ENCODE results near the gene SKIC8. TPM values are rescaled to one million over a fixed set of nuclear protein-coding genes. Genes with fewer than 3 reads are reported as not detected.
A peak's percentile ranks its signal among the peaks of the same experiment; 100 is the strongest.

Gene SKIC8
- polyA plus RNA-seq, 4 donors = 45.9 to 68.0 (median 58.6) TPM

DNA sequence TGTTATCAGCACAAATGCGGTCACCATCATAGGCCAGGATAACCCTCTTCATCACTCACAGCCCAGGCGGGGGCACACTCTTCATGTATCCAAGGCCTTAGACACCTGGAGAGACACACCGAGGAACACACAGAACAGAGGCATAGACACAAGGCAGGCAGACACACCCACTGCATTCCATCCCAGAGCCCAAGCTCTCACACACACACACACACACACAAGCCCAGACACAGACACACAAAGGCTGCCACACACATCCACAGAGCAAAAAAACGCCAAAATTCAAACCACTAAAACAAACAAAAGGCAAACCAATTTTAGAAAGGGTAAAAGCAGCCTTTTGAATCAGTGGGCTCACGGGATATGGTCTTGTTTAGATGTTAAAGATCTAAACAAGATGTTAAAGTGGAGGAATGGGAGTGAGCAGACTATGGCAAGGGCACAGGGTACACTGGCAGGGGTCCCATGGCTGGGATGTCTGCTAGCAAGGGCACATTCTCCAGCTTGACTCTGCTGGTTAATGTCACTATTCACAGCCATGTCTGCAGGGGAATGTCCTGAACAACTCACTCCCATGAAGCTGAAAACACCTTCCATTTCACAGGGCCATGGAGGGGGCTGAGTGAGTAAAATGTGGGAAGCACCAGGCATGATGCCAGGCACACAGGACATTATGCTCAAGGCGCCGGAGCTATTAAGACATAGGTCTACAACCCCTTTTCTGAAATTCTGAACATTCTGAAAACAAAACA, 25.9 kb upstream of the SKIC8 start:
- WGBS, 3 donors = 68 to 74% (median 70%) methylated on average over 7 of the region's 7 CpGs
- no peak for FAIRE-seq
- peak in 1 of 2 donors; percentile 45 for DNase-seq

DNA sequence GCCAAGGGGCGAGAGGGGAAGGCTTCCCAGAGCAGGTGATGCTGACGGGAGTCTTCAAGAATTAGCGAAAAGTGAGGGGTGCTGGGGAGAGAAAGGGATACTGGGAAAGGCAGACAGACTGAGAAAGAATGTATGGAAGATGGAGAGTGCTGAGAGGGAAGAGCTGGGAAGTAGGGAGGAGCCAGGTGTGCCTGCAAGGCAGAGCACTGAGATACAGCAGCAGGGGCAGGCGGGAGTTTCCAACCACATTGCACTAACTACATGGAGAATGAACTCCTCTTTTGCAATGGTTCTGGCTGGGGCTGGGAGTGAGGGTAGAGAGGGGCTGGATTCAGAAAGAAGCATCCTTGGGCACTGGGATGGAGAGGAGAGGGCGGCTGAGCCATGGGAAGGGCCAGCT, 24.7 kb upstream of the SKIC8 start:
- H3K9me3 ChIP-seq (ENCODE audit: control insufficient read depth in 2 of 2, insufficient read depth in 1 of 2, low read depth in 1 of 2, low read length in 1 of 2) = no peaks in the 10 kb centered on the region
- DNase-seq = no peak
- H3K4me3 ChIP-seq (ENCODE audit: low read depth in 1 of 3, low read length in 3 of 3) = no peak overlapping the region
- H3K4me1 ChIP-seq (ENCODE audit: control insufficient read depth in 3 of 3, insufficient read depth in 2 of 3, low read depth in 1 of 3, low read length in 2 of 3) = no peaks in the 10 kb centered on the region
- H3K27me3 ChIP-seq (ENCODE audit: control insufficient read depth in 3 of 3, insufficient read depth in 3 of 3, low read length in 3 of 3) = no peaks in the 10 kb centered on the region
- FAIRE-seq = no peak
- H3K36me3 ChIP-seq (ENCODE audit: control insufficient read depth in 3 of 3, insufficient read depth in 2 of 3, low read depth in 1 of 3, low read length in 3 of 3) = no peaks in the 10 kb centered on the region
- 92 to 98% (median 93%) methylated on average over 5 of the region's 5 CpGs for WGBS, 3 donors
- no peak overlapping the region for H3K27ac ChIP-seq (ENCODE audit: low read depth in 1 of 3, low read length in 2 of 3)

More for the DNA sequence above, 25.9 kb upstream of the SKIC8 start:
- H3K4me3 ChIP-seq (ENCODE audit: low read depth in 1 of 3, low read length in 3 of 3) = no peak overlapping the region
- H3K27me3 ChIP-seq (ENCODE audit: control insufficient read depth in 3 of 3, insufficient read depth in 3 of 3, low read length in 3 of 3) = no peaks in the 10 kb centered on the region
- no peaks in the 10 kb centered on the region for H3K36me3 ChIP-seq (ENCODE audit: control insufficient read depth in 3 of 3, insufficient read depth in 2 of 3, low read depth in 1 of 3, low read length in 3 of 3)
- H3K4me1 ChIP-seq (ENCODE audit: control insufficient read depth in 3 of 3, insufficient read depth in 2 of 3, low read depth in 1 of 3, low read length in 2 of 3) = no peaks in the 10 kb centered on the region
- H3K27ac ChIP-seq (ENCODE audit: low read depth in 1 of 3, low read length in 2 of 3) = no peak overlapping the region
- H3K9me3 ChIP-seq (ENCODE audit: control insufficient read depth in 2 of 2, insufficient read depth in 1 of 2, low read depth in 1 of 2, low read length in 1 of 2) = no peaks in the 10 kb centered on the region

DNA sequence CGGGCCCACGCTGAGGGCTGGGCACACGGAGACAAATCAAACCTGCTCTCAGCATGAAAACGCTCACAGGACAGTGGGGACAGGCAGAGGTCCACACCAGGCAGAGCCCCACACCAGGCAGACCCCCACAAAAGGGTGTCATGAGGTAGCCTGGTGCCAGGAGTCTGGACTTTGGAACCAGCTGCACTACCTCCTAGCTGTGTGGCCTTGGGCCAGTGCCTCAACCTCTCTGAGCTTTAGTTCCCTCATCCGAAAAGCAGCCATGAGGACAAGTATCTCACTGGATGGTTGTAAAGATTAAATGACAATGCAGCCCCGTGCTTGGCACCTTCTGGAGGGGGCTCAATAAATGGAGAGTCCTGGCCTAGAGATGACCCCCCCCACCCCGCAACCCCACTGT, 24.3 kb upstream of the SKIC8 start:
- 74 to 83% (median 81%) methylated on average over 7 of the region's 7 CpGs for WGBS, 3 donors
- Histone ChIP-seq H3K27ac (ENCODE audit: low read depth in 1 of 3, low read length in 2 of 3) (no peak overlapping the region), H3K36me3 (ENCODE audit: control insufficient read depth in 3 of 3, insufficient read depth in 2 of 3, low read depth in 1 of 3, low read length in 3 of 3) (no peaks in the 10 kb centered on the region), H3K4me3 (ENCODE audit: low read depth in 1 of 3, low read length in 3 of 3) (no peak overlapping the region), H3K4me1 (ENCODE audit: control insufficient read depth in 3 of 3, insufficient read depth in 2 of 3, low read depth in 1 of 3, low read length in 2 of 3) (no peaks in the 10 kb centered on the region), H3K27me3 (ENCODE audit: control insufficient read depth in 3 of 3, insufficient read depth in 3 of 3, low read length in 3 of 3) (no peaks in the 10 kb centered on the region), H3K9me3 (ENCODE audit: control insufficient read depth in 2 of 2, insufficient read depth in 1 of 2, low read depth in 1 of 2, low read length in 1 of 2) (no peaks in the 10 kb centered on the region)
- DNase-seq (no peak), FAIRE-seq (no peak)

DNA sequence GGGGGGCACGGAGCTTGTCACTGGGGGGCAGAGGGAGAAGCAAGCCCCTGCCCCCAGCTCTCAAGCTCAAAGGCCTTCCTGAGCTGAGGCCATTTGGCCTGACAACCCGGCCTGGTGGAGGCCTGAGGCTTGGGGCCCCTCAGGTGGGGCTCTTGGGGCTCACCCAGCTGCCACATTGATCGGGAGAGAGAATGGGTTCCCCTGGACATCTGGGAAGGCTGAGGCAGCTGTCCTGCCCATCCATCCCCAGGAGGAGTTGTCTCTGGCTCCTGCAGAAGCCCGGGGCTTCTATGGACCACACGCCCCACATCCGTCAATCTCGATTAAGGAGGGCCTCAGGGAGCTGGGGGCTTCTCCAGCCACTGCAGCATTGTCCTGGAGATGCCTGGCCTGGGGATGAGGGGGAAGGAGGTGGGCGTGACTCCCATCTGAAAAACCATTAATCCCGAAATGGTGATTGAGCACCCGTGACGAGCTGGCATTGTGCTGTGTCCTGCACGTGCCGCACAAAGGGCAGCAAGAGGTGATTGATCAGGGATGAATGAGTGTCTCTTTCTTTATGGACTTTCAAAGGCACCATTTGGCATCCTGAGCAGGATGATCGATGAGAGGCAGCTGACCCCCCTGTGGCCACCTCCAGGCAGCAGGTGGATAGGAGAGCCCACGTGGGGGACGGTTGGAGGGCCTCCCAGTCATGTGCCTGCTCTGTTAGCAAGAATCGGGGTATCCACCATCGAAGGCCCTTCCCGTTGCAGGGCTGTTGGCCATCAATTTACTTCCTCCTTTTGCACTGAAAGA, 23.5 kb upstream of the SKIC8 start:
- H3K36me3 ChIP-seq (ENCODE audit: control insufficient read depth in 3 of 3, insufficient read depth in 2 of 3, low read depth in 1 of 3, low read length in 3 of 3) = no peaks in the 10 kb centered on the region
- no peak for DNase-seq
- FAIRE-seq = no peak
- no peak overlapping the region for H3K27ac ChIP-seq (ENCODE audit: low read depth in 1 of 3, low read length in 2 of 3)
- no peaks in the 10 kb centered on the region for H3K9me3 ChIP-seq (ENCODE audit: control insufficient read depth in 2 of 2, insufficient read depth in 1 of 2, low read depth in 1 of 2, low read length in 1 of 2)
- H3K4me3 ChIP-seq (ENCODE audit: low read depth in 1 of 3, low read length in 3 of 3) = no peak overlapping the region
- H3K4me1 ChIP-seq (ENCODE audit: control insufficient read depth in 3 of 3, insufficient read depth in 2 of 3, low read depth in 1 of 3, low read length in 2 of 3) = no peaks in the 10 kb centered on the region
- WGBS, 3 donors = 80 to 90% (median 87%) methylated on average over 19 of the region's 19 CpGs
- H3K27me3 ChIP-seq (ENCODE audit: control insufficient read depth in 3 of 3, insufficient read depth in 3 of 3, low read length in 3 of 3) = no peaks in the 10 kb centered on the region

DNA sequence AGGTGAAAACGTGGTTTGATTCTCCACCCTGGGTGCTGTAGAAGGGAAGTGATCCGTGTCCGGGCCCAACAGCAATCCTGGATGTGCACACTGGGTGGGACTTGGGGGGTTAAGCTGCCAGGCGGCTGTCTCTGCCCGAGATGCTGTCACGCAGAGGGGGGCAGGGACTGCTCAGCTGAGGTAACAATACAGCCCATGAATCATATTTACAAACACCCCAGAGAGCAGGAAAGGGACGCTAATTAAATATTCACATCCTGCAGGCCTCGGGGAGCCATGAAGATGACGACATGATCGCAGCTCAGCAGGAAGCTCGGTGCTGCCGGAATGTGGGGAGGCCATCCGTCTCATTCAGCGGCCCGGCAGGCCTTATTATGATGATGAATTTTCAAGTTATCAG, 22.8 kb upstream of the SKIC8 start:
- Histone ChIP-seq H3K27me3 (ENCODE audit: control insufficient read depth in 3 of 3, insufficient read depth in 3 of 3, low read length in 3 of 3) (no peaks in the 10 kb centered on the region), H3K4me1 (ENCODE audit: control insufficient read depth in 3 of 3, insufficient read depth in 2 of 3, low read depth in 1 of 3, low read length in 2 of 3) (peaks cover 0 to 2% (median 0%) of the 10 kb centered on the region in 3 donors), H3K36me3 (ENCODE audit: control insufficient read depth in 3 of 3, insufficient read depth in 2 of 3, low read depth in 1 of 3, low read length in 3 of 3) (no peaks in the 10 kb centered on the region), H3K9me3 (ENCODE audit: control insufficient read depth in 2 of 2, insufficient read depth in 1 of 2, low read depth in 1 of 2, low read length in 1 of 2) (no peaks in the 10 kb centered on the region), H3K27ac (ENCODE audit: low read depth in 1 of 3, low read length in 2 of 3) (peak overlapping the region in 1 of 3 donors; percentile 12), H3K4me3 (ENCODE audit: low read depth in 1 of 3, low read length in 3 of 3) (no peak overlapping the region)
- FAIRE-seq (no peak), DNase-seq (peak in 1 of 2 donors; percentile 13)
- 65 to 80% (median 76%) methylated on average over 15 of the region's 15 CpGs for WGBS, 3 donors

DNA sequence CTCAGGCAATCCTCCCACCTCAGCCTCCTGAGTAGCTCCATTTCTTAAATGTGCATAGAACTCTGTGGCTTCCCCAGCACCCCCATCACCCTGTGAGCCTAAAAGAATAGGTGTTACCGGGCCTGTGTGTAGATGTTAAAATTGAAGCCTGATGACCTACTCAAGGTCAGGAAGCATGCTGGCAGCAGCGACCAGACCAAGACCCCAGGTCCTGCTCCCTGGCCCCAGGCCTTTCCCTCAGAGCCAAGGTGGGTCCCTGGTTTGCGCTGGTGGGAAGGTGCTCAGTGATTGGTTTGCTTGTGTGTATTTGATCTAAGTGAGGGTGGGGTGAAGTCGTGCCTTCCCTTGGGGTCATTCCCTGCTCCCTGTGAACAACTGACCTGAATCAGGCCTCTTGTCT, 22.4 kb upstream of the SKIC8 start:
- WGBS, 3 donors = 76 to 84% (median 78%) methylated on average over 4 of the region's 4 CpGs
- Histone ChIP-seq H3K27ac (ENCODE audit: low read depth in 1 of 3, low read length in 2 of 3) (peak overlapping the region in 1 of 3 donors; percentile 12), H3K36me3 (ENCODE audit: control insufficient read depth in 3 of 3, insufficient read depth in 2 of 3, low read depth in 1 of 3, low read length in 3 of 3) (no peaks in the 10 kb centered on the region), H3K4me3 (ENCODE audit: low read depth in 1 of 3, low read length in 3 of 3) (no peak overlapping the region), H3K9me3 (ENCODE audit: control insufficient read depth in 2 of 2, insufficient read depth in 1 of 2, low read depth in 1 of 2, low read length in 1 of 2) (no peaks in the 10 kb centered on the region), H3K4me1 (ENCODE audit: control insufficient read depth in 3 of 3, insufficient read depth in 2 of 3, low read depth in 1 of 3, low read length in 2 of 3) (peaks cover 0 to 6% (median 0%) of the 10 kb centered on the region in 3 donors), H3K27me3 (ENCODE audit: control insufficient read depth in 3 of 3, insufficient read depth in 3 of 3, low read length in 3 of 3) (no peaks in the 10 kb centered on the region)
- no peak for FAIRE-seq
- no peak for DNase-seq

DNA sequence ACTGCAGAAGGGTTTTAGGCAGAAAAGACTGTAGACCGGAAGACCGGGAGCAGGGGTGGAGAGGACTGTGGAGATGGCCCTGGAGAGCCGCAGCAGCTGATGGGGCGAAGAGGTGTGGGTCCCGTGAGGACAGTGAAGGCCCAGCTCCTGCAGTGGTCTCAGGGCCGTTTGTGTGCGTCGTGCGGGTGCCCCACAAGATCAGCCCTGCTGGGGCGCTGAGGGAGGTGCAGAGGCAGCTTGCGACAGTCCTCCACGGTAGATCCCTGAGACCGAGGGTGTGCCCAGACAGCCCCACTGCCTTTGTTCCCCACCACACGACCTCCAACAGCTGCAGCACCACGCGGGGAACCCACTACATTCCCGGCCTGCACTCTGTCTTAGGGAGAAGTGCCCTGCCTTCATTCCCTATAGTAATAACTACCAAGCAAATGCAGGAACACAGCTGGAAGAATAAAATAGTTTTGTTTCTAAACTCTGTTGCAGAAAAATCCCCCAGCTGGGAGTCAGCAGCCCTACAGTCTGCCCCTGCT, 21.7 kb upstream of the SKIC8 start:
- FAIRE-seq (no peak), DNase-seq (no peak)
- H3K27me3 ChIP-seq (ENCODE audit: control insufficient read depth in 3 of 3, insufficient read depth in 3 of 3, low read length in 3 of 3) = no peaks in the 10 kb centered on the region
- no peaks in the 10 kb centered on the region for H3K9me3 ChIP-seq (ENCODE audit: control insufficient read depth in 2 of 2, insufficient read depth in 1 of 2, low read depth in 1 of 2, low read length in 1 of 2)
- no peak overlapping the region for H3K4me3 ChIP-seq (ENCODE audit: low read depth in 1 of 3, low read length in 3 of 3)
- H3K36me3 ChIP-seq (ENCODE audit: control insufficient read depth in 3 of 3, insufficient read depth in 2 of 3, low read depth in 1 of 3, low read length in 3 of 3) = no peaks in the 10 kb centered on the region
- no peak overlapping the region for H3K27ac ChIP-seq (ENCODE audit: low read depth in 1 of 3, low read length in 2 of 3)
- H3K4me1 ChIP-seq (ENCODE audit: control insufficient read depth in 3 of 3, insufficient read depth in 2 of 3, low read depth in 1 of 3, low read length in 2 of 3) = peaks cover 0 to 13% (median under 1%) of the 10 kb centered on the region in 3 donors
- WGBS, 3 donors = 79 to 85% (median 82%) methylated on average over 13 to 17 of the region's 17 CpGs

DNA sequence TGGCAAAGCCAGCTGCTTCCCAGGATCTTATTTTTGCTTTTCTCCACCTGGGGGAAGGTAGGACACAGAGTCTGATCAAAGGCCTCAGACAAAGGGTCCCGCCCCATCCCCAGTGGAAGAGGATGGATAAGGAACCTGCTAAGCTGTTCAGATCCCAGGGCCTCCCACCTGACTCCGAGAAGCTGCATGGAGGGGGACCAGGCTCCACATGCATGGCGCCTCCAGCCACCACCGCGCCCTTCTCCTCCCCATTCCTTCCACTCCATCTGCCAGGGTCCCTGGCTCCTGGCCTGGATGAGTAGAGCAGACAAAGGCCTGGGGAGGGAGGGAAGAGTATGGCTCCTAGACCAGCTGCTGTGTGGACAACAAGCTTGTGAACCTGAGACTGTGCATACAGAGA, 20.8 kb upstream of the SKIC8 start:
- DNase-seq = no peak
- WGBS, 3 donors = 89 to 93% (median 92%) methylated on average over 5 of the region's 5 CpGs
- no peaks in the 10 kb centered on the region for H3K9me3 ChIP-seq (ENCODE audit: control insufficient read depth in 2 of 2, insufficient read depth in 1 of 2, low read depth in 1 of 2, low read length in 1 of 2)
- no peak overlapping the region for H3K4me3 ChIP-seq (ENCODE audit: low read depth in 1 of 3, low read length in 3 of 3)
- H3K27me3 ChIP-seq (ENCODE audit: control insufficient read depth in 3 of 3, insufficient read depth in 3 of 3, low read length in 3 of 3) = no peaks in the 10 kb centered on the region
- peaks cover 0 to 20% (median 2%) of the 10 kb centered on the region in 3 donors for H3K4me1 ChIP-seq (ENCODE audit: control insufficient read depth in 3 of 3, insufficient read depth in 2 of 3, low read depth in 1 of 3, low read length in 2 of 3)
- no peak for FAIRE-seq
- H3K36me3 ChIP-seq (ENCODE audit: control insufficient read depth in 3 of 3, insufficient read depth in 2 of 3, low read depth in 1 of 3, low read length in 3 of 3) = no peaks in the 10 kb centered on the region
- no peak overlapping the region for H3K27ac ChIP-seq (ENCODE audit: low read depth in 1 of 3, low read length in 2 of 3)
